ENCODE measurements around the gene CELF2.

GRCh38 chr10:10977978-10978377 is 39.7 kb upstream of the CELF2 start:
- TF ChIP-seq CTCF (IDR thresholded peaks at IDR 0.05) (no peak), EZH2 (IDR thresholded peaks at IDR 0.05) (no peak)
